ENCODE measurements around the gene TRDMT1.
A peak's percentile ranks its signal among the peaks of the same experiment; 100 is the strongest.

The TRDMT1 gene

DNA sequence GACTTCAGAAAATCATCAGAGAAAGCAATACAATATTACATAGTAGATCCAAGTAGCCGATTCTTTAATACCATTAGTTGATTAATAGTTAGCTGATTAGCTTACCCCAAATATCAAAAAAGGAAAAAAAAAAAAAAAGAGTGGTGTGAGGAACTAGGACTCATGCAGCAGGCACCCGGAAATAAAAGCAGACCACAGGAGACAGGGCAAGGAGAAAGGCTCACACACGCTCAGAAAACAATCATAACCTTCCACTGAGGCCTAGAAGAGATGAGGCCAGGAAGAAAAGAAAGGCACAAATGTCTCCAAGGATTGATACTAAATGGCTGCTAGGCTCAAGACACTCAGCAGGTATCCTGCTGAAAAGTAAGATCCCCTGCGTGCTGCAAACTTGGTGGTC, 25.9 kb downstream of the TRDMT1 start:
- no peak for DNase-seq (ENCODE audit: low spot score)

DNA sequence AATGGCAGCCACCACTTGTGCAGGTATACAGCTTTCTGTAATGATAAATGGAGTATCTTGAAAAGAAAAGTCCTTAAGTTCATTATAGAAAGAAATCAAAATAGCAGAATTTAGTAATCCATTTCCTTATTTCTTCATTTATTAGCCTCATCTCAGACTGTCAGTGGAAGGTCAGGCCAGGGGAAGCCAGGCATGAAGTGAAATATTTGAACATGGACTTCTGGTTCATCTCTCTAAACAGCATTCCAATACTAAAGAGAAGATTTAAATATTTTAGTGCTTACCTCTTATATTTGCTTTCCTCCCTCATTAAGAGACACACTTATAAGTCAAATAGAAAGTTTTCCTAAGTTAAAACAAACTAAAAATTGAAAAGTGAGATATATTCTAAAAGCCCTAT, 26.8 kb downstream of the TRDMT1 start:
- DNase-seq (ENCODE audit: low spot score) = no peak

DNA sequence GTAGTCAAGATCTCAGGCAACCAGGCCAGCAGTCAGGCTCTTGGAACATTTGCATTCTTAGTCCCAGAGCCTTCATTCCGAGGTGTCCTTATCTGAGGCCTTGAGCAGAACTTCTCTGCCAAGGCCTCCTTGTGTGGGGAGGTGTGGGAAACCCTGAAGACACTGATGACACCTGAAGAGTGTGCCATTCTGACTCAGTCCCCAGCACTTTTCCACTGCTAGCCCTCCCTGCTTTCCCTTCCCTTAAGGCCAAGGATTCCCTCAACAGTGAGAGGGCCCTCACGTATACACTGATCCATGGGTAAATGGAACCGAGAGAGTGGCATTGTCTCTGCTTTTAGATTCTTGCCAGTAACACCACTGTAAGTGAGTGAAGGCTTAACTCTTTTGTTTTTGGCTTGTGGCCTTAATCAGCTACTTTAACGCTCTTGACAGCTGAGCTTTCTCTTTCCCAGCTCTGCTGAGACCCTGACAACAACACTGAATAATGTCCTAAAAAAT, 30.3 kb downstream of the TRDMT1 start:
- DNase-seq (ENCODE audit: low spot score) = no peak

DNA sequence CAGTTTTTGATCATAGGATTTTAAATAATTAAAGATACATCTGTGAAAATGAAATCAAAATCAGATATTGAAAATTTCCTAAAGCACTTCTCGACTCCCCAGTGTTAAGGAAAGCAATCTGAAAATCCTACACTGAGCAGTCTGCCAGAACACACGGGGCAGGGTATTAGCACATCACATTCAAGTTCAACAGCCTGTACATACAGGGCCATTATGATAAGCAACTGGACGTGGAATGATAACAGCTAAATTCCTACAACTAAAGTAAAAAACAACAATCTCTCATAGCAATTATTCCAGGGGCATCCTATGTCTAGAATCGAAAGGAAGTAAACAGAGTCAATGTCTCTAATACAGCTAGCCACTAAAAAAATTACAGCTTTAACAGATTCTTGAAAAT, 31.7 kb downstream of the TRDMT1 start:
- no peak for DNase-seq (ENCODE audit: low spot score)

DNA sequence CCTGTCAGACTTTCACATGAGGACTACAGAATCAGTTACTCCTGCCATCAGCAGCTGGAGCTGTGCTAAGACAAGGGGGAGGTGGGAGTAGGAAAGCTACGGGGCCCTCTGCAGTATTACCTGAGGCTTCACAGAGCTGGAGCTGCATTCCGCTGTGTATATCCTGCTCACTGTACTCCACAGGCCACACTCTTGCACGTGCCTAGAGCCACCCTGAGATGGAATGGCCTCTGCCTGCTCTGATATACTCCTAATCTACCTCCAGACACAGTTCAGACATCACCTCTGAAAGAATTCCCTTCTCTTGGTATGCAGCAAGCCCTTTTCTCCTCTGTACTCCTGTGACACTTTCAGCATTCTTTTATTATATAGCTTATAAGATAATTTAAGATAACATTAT, 34.8 kb downstream of the TRDMT1 start:
- DNase-seq (ENCODE audit: low spot score) = no peak

DNA sequence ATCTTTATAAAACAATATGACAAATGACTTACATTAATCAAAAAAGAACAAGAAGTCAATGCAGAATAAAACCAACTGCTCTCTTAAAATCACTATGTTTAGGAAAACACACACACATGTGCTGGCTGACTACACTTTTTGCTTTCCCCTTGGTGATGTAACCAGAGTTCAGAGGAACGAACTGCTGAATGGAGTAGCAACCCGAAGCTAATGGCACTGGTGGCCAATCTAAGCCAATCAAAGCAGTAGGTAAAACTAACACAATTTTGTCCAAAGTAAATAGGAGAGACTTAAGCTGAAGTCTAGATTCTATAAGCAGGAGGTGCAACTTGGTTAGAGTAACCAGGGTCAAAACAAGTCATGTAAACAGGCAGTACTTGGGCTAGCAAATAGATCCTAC, 38.6 kb downstream of the TRDMT1 start:
- no peak for DNase-seq (ENCODE audit: low spot score)

DNA sequence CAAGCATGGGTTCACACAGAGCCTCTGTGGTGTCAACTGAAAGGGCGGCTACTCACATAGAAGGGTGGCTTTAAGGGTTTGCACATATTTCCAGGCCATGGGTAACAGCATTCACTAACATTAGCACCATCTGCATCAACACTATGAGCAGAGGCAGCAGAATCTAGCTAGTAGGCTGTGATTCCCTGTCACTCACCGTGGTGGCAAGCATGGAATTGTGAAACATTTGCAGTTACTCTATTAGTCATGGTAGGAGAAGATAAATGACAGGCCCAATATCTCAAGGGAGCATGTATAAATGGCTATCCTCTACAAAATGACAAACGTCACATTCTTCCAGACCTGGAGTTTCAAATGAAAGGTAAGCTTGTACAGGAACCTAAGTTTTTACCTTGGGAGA, 39.7 kb downstream of the TRDMT1 start:
- no peak for DNase-seq (ENCODE audit: low spot score)

DNA sequence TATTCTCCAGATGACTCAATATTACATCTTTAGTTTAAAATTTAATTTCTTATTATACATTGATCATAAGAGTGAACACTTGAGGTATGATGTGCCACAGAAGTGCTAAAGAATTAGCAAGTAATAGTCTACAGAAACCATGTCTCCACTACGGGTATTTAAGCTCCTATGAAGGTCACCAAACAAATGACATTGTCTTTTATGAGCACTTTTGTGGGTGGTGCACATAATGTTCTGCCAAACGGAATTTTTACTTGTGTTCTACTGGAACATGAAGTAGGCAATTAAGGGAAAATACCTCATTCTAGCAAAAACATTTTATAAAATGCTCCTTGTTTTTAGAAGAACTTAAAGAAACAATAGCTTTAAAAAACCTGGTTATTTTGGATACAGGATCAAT, 44.4 kb downstream of the TRDMT1 start:
- DNase-seq (ENCODE audit: low spot score) = no peak

DNA sequence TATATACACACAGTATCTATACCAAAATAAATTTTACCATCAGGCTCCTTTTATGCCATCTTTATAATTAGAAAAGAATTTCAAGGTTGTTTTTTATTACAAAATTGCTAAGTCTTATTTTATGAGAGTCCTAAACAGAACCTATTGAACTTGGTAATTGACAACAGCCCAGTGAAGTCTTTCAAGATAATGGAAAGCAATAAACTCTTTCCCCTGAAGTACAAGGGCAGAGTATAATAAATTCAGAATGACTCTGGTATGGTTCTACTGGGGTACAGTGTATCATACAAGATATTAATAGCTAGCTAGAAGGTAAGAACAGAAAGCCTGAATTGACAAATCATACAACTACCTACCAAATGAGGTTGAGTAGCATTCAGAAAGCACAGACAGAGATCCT, 45.6 kb downstream of the TRDMT1 start:
- DNase-seq (ENCODE audit: low spot score) = no peak

DNA sequence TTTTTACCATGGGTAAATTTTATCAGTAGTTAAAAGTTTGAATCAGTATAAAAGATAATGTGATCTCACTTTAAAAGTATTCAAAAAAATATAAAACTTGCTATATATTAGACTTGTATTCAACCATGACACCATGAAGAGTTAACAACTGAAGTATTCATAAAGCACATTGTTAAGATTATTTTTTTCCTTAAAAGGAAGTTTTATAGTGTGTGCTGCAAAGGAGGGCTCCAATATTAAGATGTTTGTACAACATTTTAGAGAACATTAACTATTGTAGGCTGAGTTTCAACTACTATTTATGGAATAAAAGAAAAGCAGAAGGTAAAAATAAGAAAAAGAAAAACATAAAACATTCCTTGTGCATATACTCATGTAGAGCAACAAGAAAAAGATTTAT, 47.4 kb downstream of the TRDMT1 start:
- no peak for DNase-seq (ENCODE audit: low spot score)

DNA sequence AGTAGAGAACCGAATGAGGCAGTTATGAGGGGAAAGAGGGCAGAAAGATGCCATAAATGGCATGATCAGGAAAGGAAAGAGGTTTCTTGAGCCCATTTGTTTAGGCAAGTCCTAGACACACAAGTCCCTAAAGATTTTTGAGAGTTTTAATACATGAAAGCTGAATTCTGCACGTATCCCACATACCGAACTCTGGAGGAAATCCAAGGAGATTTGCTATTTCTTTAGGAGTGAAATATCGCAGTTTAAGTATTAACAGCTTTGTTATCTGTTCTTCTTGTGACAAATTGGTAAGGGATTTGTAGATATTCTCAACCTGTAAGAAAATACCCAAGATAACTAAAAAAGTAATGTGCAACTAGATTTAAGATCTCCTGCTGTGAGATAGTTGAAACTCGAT, 48.2 kb downstream of the TRDMT1 start:
- DNase-seq (ENCODE audit: low spot score) = no peak

DNA sequence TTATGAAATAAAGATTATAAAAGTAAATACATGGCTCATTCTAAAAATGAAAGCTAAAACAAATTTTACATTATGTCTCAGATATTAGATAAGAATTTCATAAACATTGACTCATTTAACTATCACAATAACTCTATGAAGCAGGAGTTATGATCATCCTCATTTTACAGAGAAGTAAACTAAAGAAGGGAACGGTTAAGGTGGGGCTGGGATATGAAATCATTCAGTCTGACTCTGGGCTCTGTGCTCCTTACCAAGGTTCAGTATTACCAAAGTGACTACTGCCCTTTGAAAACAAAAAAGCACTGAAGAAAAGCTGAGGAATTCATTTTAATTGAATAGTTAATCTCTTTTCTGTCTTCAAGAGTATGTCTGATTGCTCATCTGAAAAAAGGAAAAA, 49.8 kb downstream of the TRDMT1 start:
- DNase-seq (ENCODE audit: low spot score) = no peak

DNA sequence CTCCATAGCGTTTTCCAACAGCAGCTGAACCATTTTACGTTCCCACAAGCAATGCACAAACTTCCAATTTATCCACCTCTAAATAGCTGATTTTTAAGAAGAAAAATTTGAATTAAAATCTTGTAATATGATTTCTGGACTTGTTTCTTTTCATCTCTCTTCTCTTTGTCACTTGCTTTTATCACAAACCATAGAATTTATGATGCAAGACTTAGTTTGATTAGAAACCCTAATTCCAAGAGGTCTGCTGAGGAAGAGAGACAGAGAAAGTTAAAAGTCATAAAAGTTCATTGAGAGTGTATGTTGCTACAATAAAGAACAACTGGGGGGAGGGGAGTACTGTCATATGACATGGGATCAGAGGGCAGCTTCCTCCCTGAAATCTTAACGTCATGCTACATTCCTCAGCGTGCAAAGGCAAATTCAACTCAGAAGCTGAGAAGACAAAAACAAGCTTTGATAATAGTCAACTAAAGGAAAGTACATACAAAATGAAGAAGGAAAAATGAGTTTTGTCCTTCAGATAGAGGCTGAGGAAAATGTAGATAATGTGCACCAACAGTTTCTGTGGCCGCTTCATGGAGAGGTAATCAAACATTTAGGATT, 53.5 kb downstream of the TRDMT1 start:
- DNase-seq (ENCODE audit: low spot score) = no peak

DNA sequence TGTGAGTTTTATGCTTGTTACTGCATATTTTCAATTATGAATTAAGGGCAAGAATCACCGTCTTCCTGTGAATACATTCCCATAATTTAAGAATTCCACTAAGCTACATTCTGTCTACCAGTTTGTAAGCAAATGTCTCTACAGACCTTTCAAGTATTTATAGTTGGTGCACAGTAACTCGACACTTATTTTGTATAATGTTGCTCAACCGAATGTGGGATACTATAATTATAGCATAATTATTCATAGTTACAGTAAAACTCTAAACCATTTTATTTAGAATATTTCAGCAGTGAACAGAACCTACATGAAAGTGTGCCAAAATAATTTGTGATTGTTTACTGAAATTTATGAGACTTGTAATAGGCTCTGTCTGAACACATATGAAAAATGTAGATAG, 54.6 kb downstream of the TRDMT1 start:
- no peak for DNase-seq (ENCODE audit: low spot score)

DNA sequence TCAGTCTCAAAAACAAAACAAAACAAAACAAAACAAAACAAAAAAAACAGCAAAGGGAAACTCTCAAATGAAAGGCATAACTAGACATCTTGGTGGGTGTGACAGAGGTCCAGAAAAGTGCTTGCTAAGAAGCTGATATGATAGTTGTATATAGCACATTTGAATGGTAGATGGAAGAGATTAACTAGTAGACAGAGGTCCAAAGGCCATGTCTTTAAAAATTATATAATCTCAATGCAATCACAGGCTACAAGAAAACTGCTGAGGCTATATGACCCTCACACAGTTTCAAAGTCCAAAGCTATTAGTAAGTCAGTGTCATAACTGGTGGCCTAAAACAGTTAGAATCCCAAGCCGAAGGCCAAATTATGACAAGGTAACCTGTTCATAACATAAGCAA, 56.2 kb downstream of the TRDMT1 start:
- DNase-seq (ENCODE audit: low spot score) = no peak

DNA sequence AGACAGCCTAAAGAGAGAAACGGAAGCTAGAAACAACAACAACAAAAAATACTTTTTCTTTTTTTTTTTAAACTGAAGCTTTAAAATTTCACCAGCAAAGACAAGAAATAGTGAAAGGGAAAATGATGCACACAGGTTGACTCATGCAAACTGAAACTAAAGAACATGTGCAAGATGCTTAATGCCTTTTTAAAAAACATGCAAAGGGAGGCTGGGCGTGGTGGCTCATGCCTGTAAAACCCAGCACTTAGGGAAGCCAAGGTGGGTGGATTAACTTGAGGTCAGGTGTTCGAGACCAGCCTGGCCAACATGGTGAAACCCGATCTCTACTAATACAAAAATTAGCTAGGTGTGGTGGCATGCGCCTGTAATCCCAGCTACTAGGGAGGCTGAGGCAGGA, 56.7 kb downstream of the TRDMT1 start:
- DNase-seq (ENCODE audit: low spot score) = peak; percentile 72

DNA sequence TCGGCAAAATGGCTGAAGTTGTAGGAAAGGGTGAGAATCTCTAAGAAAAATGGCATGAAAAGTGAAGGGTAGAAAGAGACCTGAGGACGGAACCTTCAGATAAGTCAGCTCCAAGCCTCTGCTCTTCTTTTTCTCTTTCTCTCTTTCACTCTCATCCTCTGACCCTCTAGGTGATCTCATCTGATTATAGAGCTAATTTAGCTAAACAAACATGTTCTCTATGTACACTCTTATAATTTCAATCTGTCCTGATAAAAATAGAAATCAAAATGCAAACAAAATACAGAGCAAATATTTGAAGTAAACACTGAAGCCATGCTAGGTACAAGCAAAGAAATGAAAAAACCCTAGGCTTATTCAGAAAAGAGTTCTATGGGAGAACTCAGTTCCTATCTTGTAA, 57.4 kb downstream of the TRDMT1 start:
- no peak for DNase-seq (ENCODE audit: low spot score)

DNA sequence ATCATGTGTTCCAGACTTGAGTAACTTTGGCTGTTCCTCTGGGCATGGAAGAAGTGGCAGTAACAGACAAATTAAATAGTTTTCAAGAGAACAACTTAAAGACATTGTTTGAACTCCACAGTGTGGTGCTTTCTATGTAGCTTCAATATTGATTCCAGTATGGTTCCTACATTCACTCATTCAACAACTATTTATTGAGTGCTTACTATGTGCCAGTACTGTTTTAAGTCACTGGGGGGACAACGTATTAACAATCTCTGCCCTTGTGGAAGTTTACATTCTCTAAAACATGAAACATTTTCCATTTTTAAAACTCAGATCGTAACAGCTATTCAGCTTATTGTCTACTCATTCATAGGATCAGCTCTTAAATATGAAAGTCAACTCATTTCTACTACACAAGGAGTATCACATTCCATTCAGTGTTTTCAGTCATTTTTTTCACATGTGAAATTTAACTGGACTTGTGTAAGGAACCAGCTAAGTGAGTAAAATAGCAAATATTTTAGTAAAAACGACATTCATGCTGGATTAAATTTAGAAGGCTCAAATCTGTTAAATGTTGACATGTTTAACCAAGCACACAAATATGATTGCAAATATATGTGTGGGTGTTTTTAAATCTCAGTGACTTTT, 58.3 kb downstream of the TRDMT1 start:
- no peak for DNase-seq (ENCODE audit: low spot score)

DNA sequence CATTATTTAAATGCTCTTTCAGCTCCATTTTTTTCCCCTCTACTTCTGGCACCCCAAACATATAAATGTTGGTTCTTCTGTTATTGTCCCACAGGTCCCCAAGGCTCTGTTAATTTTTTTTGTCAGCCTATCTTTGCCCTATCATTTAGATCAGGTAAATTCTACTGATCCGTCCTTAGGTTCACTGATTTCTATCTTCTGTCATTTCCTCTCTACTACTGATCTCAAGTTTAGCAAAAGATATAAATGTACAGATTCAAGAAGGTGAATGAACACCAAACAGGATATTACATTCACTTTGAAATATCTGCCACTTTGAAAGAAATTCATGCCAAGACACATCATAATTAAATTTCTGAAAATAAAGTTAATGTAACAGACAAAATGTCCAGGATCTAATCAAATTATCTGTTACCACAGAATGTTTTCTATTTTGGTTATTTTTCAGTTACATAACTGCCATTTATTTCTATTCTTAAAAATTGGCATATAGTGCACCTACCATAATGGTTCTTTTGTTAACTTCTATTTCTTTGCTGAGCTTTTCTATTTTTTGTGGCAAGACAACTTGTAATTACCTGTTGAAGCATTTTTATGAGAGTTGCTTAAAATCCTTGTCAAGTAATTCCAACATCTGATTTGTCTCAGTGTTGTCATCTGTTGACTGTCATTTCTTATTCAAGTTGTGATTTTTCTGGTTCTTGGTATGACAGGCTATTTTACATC, 59.8 kb downstream of the TRDMT1 start:
- no peak for DNase-seq (ENCODE audit: low spot score)

DNA sequence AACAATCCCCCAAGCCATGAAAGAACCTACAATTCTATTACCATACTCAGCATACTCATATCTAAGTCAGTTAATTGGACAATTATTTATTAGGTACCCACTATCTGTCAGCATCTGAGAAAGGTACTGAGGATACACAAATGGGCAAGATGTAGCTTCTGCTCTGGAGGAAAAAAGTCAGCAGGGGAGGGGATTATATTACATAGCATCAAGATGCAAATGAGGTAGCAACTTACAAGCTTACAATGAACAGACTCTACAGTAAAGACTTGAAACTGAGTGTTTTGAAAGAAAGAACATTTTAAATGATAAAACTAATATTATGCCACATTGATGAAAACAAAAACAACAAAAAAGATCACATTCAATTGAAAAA, 61.1 kb downstream of the TRDMT1 start:
- no peak for DNase-seq (ENCODE audit: low spot score)

DNA sequence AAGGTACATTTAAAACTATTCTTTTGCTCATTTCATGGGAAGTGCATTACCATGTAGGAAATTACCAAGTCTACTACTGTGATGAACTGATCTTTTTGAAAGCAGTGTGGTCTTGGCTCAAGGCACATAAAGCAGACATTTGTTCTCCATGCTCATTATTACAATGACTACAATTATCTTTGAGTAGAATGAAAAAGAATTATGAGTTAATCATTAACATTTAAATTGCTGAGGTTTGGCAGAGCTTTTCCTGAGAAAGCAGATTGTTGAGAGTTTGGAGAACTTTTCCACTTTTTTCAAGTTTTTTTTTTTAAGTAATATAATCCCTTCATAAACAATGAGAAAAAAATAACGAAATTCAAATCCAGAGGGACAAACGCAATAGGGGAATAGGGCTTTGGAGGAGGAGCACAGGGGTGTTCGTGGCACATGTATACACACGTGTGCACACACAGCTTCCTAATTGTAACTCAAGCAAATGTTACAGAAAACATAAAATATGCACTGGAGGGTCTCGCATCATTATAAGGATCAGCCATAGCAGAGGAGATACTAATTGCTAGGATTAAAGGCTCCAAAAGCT, 62.9 kb downstream of the TRDMT1 start:
- DNase-seq (ENCODE audit: low spot score) = no peak

DNA sequence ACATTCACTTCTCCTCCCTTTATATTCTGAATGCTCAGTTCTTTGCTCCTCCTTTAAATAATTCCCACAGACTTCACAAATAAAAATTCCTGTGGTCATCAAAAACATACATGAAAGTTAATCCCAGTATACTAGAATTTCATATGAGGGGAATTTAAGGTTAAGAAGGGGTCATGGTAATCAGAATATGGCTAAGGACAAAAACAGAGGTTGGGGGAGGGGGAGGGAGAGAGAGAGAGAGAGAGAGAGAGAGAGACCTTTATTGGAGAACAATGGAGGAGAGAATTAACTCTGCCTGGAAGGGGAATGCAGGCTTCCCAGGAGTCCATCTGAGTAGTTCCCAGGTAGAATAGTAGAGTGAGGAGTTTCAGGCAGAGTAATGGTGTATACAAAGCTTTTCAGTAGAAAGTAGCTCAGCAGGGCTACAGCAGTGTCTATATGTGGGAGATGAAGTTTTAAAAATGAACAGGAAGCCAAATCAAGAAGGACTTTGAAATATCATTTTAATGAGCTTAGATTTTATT, 66.7 kb downstream of the TRDMT1 start:
- no peak for DNase-seq (ENCODE audit: low spot score)

DNA sequence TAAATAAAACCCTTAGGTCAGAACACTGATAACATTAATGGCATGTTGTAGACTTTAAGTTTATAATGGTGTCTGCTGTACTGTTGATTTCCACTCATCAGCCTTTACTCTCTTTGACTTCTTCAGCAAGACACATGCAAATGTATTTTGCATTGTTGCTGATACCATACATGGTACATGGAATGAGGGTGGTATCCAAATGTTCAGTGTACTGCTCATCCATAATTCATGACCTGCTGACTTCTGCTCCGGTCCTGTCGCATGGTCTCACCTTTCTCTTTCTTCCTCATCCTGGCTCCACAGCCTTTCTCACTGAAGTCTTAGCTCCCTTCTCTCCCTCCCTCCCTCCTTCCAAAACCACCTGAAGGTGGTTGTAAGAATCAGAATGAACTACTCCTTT, 67.2 kb downstream of the TRDMT1 start:
- no peak for DNase-seq (ENCODE audit: low spot score)
